GM18517 (cell line): ENCODE data around the gene CLCA4.
"Not testable (repeated sequence)": the region's sequence is repeated elsewhere in the genome, so short reads cannot be mapped to it uniquely, and the experiment has no call there.

Experiments
- ATAC-seq: cut with Tn5 transposase; IDR thresholded peaks from one replicate; pipeline ENCODE4 v1.9.1; 2021; ENCODE audit warnings: mild to moderate bottlenecking, moderate library complexity; ENCODE audit not compliant: unreplicated experiment

Gene CLCA4

GRCh38 chr1:86596741-86597290, 49.9 kb downstream of the CLCA4 start:
- ATAC-seq: no peak

GRCh38 chr1:86606080-86606479, 59.2 kb downstream of the CLCA4 start:
- not testable (repeated sequence) for ATAC-seq

- ATAC-seq: no peak
These were observed 69.6 kb downstream of the CLCA4 start for GRCh38 chr1:86616433-86616832.

GRCh38 chr1:86616871-86617270, 70.0 kb downstream of the CLCA4 start:
- peak; percentile 100 for ATAC-seq

GRCh38 chr1:86618358-86618757, 71.5 kb downstream of the CLCA4 start:
- ATAC-seq: no peak

- ATAC-seq: no peak
These were observed 72.4 kb downstream of the CLCA4 start for GRCh38 chr1:86619313-86619712.

- no peak for ATAC-seq
These were observed 74.4 kb downstream of the CLCA4 start for GRCh38 chr1:86621286-86621685.
